Frontal cortex (tissue), 4 donors: ENCODE measurements around the gene ULK2. TPM values are rescaled to one million over a fixed set of nuclear protein-coding genes. Genes with fewer than 3 reads are reported as not detected.

Source experiments
- DNase-seq, 2 donors: peaks; one replicate each; pipeline ENCODE4 v3.0.0; 2012; ENCODE audit warnings: low spot score in 2 of 2
- FAIRE-seq: peaks from 2 replicates; lab custom pipeline; 2012; peaks lifted over from hg19 to GRCh38; lab: Jason Lieb, UNC
- small RNA-seq: library from RNA; depleted of rRNA; stranded (forward); fragments of <200 nt; gene quantifications from one replicate; pipeline ENCODE3, GENCODE V24; 2014
- total RNA-seq: library from RNA; depleted of rRNA; stranded (reverse); fragments of >200 nt; gene quantifications from one replicate; pipeline ENCODE4 v1.2.3, GENCODE V29; 2014
- donor health status: control.
- donor health status: control.
- donor health status: control.

ULK2 gene
- total RNA-seq, 1 donor from 2014 or later: 178 TPM

DNA sequence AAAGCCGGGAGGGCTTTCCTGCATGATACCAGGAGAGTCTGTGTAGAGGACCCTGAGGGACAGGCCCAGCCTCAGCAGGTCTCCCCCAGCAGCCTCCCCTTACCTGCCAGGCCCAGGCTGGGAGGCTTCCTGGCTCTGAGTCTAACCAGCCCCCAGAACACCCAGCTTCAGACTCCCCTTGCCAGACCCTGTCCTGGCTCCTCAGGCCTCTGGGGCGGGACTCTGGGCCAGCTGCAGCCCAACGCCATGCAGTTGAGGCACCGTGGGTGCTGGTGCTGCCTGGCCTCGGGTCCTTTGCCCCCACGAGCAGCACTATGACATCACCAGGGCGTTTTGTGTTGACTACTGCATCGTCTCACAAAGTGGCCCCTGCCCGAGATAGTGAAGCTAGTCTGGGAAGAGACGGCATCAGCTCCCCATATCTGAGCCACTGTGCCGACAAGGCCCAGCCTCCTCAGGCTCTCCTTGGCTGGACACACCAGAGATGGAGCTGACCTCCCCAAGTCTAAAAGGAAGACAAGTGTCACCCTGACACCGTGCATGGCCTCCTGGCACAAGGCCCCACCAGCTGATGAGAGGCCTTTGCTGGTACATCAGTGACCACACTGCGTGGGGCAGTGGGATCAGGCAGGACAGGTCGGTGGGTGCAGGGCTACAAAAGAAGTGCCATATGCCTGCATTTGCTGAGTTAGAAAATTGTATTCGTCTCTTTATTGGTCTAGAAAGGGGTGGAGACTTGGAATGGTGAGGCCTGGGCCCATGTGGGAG, 130.2 kb downstream of the ULK2 start:
- FAIRE-seq (no peak), DNase-seq (no peak)

DNA sequence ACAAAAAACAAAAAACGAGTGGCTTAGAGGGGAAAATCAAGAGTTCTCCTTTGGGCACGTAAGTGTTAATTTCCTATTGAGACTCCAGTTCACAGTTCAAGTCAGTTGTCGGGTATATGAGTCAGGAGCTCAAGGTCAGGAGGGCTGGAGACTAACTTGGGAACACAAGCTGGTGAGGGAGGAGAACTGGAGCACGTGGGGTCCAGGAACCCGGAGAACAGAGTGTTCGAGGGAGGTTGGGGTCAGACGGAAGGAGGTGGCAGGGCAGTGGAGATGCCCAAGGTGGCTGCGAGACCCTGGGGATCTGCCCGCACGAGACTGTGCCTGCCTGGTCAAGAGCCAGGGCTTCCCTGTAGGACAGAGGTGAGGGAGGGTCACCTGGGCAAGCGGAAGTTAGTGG, 131.7 kb downstream of the ULK2 start:
- no peak for FAIRE-seq
- no peak for DNase-seq

- DNase-seq (no peak), FAIRE-seq (no peak)
Observed at GRCh38 chr17:19733953-19734526, 133.7 kb downstream of the ULK2 start.

GRCh38 chr17:19731626-19732025, 136.1 kb downstream of the ULK2 start:
- FAIRE-seq (no peak), DNase-seq (no peak)

GRCh38 chr17:19730843-19731242, 136.9 kb downstream of the ULK2 start:
- DNase-seq (no peak), FAIRE-seq (no peak)

GRCh38 chr17:19729900-19730299, 137.8 kb downstream of the ULK2 start:
- DNase-seq: no peak
- no peak for FAIRE-seq

DNA sequence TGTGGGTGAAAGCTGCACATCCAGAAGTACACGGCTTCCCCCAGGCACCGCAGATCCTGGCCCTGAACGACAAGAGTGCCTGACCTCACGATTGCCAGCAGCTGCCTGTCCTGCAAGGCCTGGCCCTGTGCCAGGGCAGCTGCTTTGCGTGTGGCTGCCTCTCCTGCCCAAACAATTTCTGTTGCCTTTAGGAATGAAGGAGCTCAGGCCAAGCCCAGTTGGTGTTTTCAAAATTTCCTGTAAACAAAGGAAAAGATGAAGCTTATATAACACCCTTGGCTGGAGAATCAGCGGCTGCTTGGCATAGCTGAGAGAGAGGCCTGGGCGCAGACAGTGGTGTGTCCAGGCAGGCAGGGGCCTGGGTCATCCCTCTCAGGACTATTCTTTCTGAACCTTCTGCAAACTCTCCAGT, 139.6 kb downstream of the ULK2 start:
- peak; percentile 65 to 66 for DNase-seq
- FAIRE-seq: no peak

DNA sequence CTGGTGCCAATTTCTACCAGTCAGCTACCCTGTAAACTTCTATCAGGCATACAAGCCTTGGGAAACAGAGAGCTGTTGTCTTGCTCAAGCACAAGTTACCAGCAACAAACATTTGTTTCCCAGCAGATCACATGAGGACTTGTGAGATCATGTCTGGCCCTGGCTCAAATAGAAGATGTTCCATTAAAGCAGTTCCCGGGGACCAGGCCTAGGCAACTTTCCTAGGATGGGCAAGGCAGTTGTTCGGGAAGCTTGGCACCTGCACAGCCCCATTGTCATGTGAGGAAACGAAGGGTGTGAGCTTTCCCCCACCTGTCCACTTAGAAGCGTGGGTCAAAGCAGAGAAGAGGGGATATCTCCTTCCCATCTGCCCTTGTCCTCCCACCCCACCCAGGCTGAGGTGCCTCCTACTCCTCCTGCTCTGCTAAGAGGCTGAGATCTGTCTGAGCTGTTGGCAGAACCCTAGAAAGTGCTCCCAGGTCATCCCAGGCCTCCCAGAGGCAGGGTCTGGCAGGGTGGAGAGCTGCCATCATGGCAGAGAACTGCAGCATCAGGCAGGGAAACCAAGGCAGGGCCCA, 140.1 kb downstream of the ULK2 start:
- DNase-seq (peak; percentile 62 to 80), FAIRE-seq (peak; percentile 49)

GRCh38 chr17:19726631-19727376, 140.9 kb downstream of the ULK2 start:
- no peak for FAIRE-seq
- DNase-seq: no peak

DNA sequence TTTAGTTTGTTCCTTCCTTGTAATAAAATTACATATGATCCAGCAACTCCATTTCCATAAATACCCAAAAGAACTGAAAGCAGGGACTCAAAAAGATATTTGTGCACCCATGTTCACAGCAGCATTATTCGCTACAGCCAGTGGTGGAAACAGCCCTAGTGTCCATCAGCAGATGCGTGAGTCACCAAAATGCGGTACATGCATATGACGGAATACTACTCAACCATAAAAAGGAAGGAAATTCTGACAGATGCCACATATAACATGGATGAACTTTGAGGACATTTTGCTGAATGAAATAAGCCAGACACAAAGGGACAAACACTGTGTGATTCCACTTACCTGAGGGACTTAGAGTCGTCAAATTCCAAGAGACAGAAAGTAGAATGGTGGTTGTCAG, 142.2 kb downstream of the ULK2 start:
- no peak for FAIRE-seq

DNA sequence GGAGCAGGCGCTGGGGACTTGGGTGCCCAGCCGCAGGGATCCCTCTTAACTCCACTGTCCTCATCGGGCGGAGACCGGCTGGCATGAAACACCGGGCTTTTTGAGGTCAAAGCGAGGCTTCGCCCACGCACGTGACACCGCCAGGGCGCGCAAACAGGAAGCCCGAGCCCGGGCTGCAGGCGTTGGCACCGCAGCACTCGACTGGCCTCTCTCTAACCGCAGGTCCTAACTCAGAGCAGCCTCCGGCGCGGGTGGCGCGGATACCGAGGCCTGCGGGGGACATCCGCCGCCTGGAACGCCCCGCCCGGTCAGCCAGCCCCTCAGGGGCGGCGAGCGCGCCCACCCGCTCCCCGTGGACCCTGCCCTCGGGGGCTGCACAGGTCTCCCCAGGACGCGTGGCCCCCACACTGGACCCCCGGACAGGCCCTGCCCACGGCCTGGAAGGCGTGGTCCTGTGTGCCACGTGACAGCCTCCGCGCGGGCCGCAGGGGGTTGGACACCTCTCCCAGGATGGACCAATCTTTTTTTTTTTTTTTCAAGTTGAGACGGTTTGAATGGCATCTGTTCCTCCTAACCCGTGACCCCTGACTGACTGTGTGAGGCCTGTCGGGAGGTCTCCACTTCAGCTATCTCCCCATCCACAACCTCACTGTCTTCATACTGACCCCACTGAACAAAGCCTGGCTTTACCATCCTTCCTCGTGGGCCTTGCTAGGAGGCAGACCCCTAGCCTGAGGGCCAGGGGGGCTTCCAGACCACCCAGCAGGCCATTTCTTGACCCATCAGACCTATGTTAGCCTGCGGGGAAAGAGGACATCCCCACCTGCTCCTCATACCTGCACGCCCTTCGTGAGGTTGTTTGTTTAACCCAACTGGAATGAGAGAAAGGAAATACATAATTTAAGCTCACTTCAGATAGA, 143.0 kb downstream of the ULK2 start:
- no peak for FAIRE-seq

More for the DNA sequence above, 142.2 kb downstream of the ULK2 start:
- no peak for DNase-seq

DNA sequence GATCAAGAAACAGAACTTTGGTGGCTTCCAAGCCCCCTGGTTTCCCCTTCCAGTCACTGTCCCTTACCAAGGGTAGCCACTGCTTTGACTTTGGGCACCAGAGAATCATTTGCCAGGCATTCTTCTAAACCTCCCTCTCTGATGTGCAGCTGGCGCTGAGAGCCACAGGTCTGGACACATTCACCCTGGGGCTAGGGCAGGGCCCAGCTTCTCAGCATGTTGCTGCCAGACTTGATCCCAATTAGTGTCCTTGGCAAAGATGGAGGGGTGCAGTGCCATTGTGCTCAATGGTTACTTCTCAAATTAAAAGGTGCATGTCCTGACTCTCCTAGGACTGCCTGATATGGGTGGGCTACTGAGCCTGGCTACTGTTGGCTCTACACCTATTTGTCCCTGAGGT, 143.8 kb downstream of the ULK2 start:
- no peak for FAIRE-seq

More for the DNA sequence above, 143.0 kb downstream of the ULK2 start:
- DNase-seq: peak in 1 of 2 donors; percentile 56

More for the DNA sequence above, 143.8 kb downstream of the ULK2 start:
- DNase-seq: no peak

Small RNAs within 50 kb of the gene (small RNA-seq; reads per million reads assigned to genes)
- not detected for gene AC015726.2

Other genes starting within 250 kb of the ULK2 start
- gene ALDH3A2, start 219.2 kb downstream of the ULK2 start, total RNA-seq: 67.7 TPM
- under 0.01 TPM for gene SLC47A2, start 151.4 kb downstream of the ULK2 start, total RNA-seq
- gene ALDH3A1, start 119.6 kb downstream of the ULK2 start, total RNA-seq: 0.41 TPM
- gene AKAP10, start 109.9 kb upstream of the ULK2 start, total RNA-seq: 39.1 TPM
- 55.4 TPM for gene SPECC1, start 141.4 kb upstream of the ULK2 start, total RNA-seq